HCT116 (cell line): ENCODE results near the gene OR10H2. TPM values are rescaled to one million over a fixed set of nuclear protein-coding genes. Genes with fewer than 3 reads are reported as not detected.

Experiments
- ATAC-seq: fragments of 200-7000 bp; cut with Tn5 transposase; 2 replicates; pipeline ENCODE4 v1.9.1; 2020; ENCODE audit warnings: mild to moderate bottlenecking, moderate library complexity
- BruUV-seq: library from RNA; stranded (reverse); fragments of 400-500 nt; replicated peaks from 2 replicates; lab custom pipeline; 2021; lab: Mats Ljungman, UMichigan
- CTCF ChIA-PET: fragments of 300-600 bp; sonication (Branson Sonifier 250); formaldehyde crosslinking; loops from one replicate; lab custom pipeline; 2021; ENCODE audit warnings: antibody characterized with exemption; lab: Charles Lee
- POLR2A ChIA-PET: fragments of 300-600, 350-600 bp; sonication (Branson Sonifier 250); formaldehyde crosslinking; loops from one replicate; lab custom pipeline; 2021; ENCODE audit warnings: antibody characterized with exemption; lab: Charles Lee
- RAD21 ChIA-PET, 2 experiments: fragments of 300-600 bp; sonication (Branson Sonifier 250); formaldehyde crosslinking; loops; one replicate each; lab custom pipeline; 2023; ENCODE audit warnings: low total read pairs in 2 of 2; ENCODE audit not compliant: uncharacterized antibody in 2 of 2, unreplicated experiment in 2 of 2, low non-redundant PET in 1 of 2; lab: Charles Lee
- DNase-seq: peaks from one replicate; pipeline ENCODE4 v3.0.0-alpha.2; 2010; ENCODE audit warnings: low read depth, low spot score
- H2AFZ ChIP-seq: fragments of 200-600 bp; shearing (Covaris generic), sonication (generic); 2 replicates; pipeline ENCODE4 v1.6.1; 2017; ENCODE audit warnings: low read depth, mixed run types, mixed read lengths, antibody characterized with exemption, low read length; ENCODE audit not compliant: poor library complexity, severe bottlenecking
- H3K27ac ChIP-seq: 2 replicates; pipeline ENCODE4 v1.5.1; 2012; ENCODE audit warnings: low read depth, low read length
- H3K27me3 ChIP-seq: fragments of 200-600 bp; sonication (generic); 2 replicates; pipeline ENCODE4 v1.6.1; 2016; ENCODE audit warnings: mixed run types, low read length, mixed read lengths; ENCODE audit not compliant: insufficient read depth
- H3K36me3 ChIP-seq, 2 experiments: fragments of 200-500 bp in 1 of 2; fragments of 200-600 bp in 1 of 2; sonication (Bioruptor generic) in 1 of 2; sonication (generic) in 1 of 2; 2 replicates each; pipeline versions ENCODE4 v1.5.1 to v1.6.1; 2014 to 2016; ENCODE audit warnings: low read length in 2 of 2, inconsistent platforms in 1 of 2, mixed read lengths in 1 of 2, mixed run types in 1 of 2; ENCODE audit not compliant: insufficient read depth in 2 of 2, control insufficient read depth in 1 of 2
- H3K4me1 ChIP-seq, 2 experiments: fragments of 200-600 bp in 1 of 2; sonication (generic) in 1 of 2; 2 replicates each; pipeline versions ENCODE4 v1.5.1 to v1.6.1; 2012 to 2017; ENCODE audit warnings: low read length in 2 of 2, inconsistent platforms in 1 of 2, mild to moderate bottlenecking in 1 of 2, mixed read lengths in 1 of 2, mixed run types in 1 of 2, moderate library complexity in 1 of 2; ENCODE audit not compliant: insufficient read depth in 2 of 2, control insufficient read depth in 1 of 2
- H3K4me2 ChIP-seq: fragments of 200-600 bp; sonication (generic); 2 replicates; pipeline ENCODE4 v1.6.1; 2017; ENCODE audit warnings: mixed run types, low read length, mixed read lengths
- H3K4me3 ChIP-seq, 2 experiments: fragments of 200-600 bp in 1 of 2; sonication (generic) in 1 of 2; replicated peaks in 1 of 2; 2 replicates each; pipeline ENCODE4 v1.5.1; 2011 to 2016; ENCODE audit warnings: low read length in 2 of 2, control low read depth in 1 of 2, low read depth in 1 of 2, mild to moderate bottlenecking in 1 of 2, mixed read lengths in 1 of 2, mixed run types in 1 of 2
- H3K79me2 ChIP-seq: fragments of 200-600 bp; sonication (generic); 2 replicates; pipeline ENCODE4 v1.6.1; 2017; ENCODE audit warnings: mild to moderate bottlenecking, mixed run types, low read length, moderate library complexity, mixed read lengths; ENCODE audit not compliant: insufficient read depth
- H3K9ac ChIP-seq: fragments of 200-600 bp; sonication (generic); 2 replicates; pipeline ENCODE4 v1.6.1; 2016; ENCODE audit warnings: low read length, mixed read lengths
- H3K9me2 ChIP-seq: fragments of 200-600 bp; sonication (generic), shearing (Covaris generic); 2 replicates; pipeline ENCODE4 v1.6.1; 2017; ENCODE audit warnings: mixed run types, mild to moderate bottlenecking, moderate library complexity; ENCODE audit not compliant: insufficient read depth
- H3K9me3 ChIP-seq, 2 experiments: fragments of 200-500 bp in 1 of 2; fragments of 200-600 bp in 1 of 2; sonication (Bioruptor generic) in 1 of 2; sonication (generic) in 1 of 2; 2 replicates each; pipeline ENCODE4 v1.6.1; 2014 to 2017; ENCODE audit warnings: low read length in 2 of 2, mixed read lengths in 2 of 2, inconsistent platforms in 1 of 2, low read depth in 1 of 2, mild to moderate bottlenecking in 1 of 2, mixed run types in 1 of 2, moderate library complexity in 1 of 2; ENCODE audit not compliant: control insufficient read depth in 1 of 2, insufficient read depth in 1 of 2
- H4K20me1 ChIP-seq: fragments of 200-600 bp; sonication (generic), shearing (Covaris generic); 2 replicates; pipeline ENCODE4 v1.6.1; 2017; ENCODE audit warnings: mixed run types, mild to moderate bottlenecking, moderate library complexity; ENCODE audit not compliant: insufficient read depth
- CBX3 ChIP-seq: IDR thresholded peaks from 2 replicates; pipeline ENCODE4 v1.6.1; 2012; ENCODE audit warnings: low read depth
- CEBPB ChIP-seq: IDR thresholded peaks from 2 replicates; pipeline ENCODE4 v1.6.1; 2012; ENCODE audit warnings: low read depth
- ELF1 ChIP-seq: IDR thresholded peaks from 2 replicates; pipeline ENCODE4 v1.6.1; 2012; ENCODE audit warnings: low read depth, borderline replicate concordance
- FOSL1 ChIP-seq: IDR thresholded peaks from 2 replicates; pipeline ENCODE4 v1.6.1; 2012; ENCODE audit warnings: low read depth
- JUND ChIP-seq: IDR thresholded peaks from 2 replicates; pipeline ENCODE4 v1.6.1; 2012
- REST ChIP-seq: IDR thresholded peaks from 2 replicates; pipeline ENCODE4 v1.6.1; 2012; ENCODE audit warnings: low read depth
- SRF ChIP-seq: IDR thresholded peaks from 2 replicates; pipeline ENCODE4 v1.6.1; 2012; ENCODE audit warnings: low read depth
- intact Hi-C: fragments of 100-400 bp; cut with micrococcal nuclease; formaldehyde crosslinking; loops from 2 replicates; pipeline ENCODE4 v1.10.0; 2022
- total RNA-seq: library from RNA; stranded (reverse); gene quantifications from one replicate; pipeline ENCODE4 v1.2.1, GENCODE V29; 2021; ENCODE audit not compliant: unreplicated experiment

Gene OR10H2
- total RNA-seq, 1 experiment from 2014 or later = not detected

GRCh38 chr19:15776264-15776663, 48.4 kb downstream of the OR10H2 start:
- Histone ChIP-seq H3K36me3 (no peaks in the 10 kb centered on the region), H4K20me1 (no peaks in the 10 kb centered on the region), H3K9me2 (no peaks in the 10 kb centered on the region), H3K9me3 (no peaks in the 10 kb centered on the region), H3K4me1 (peaks cover 9 to 14% of the 10 kb centered on the region in 2 experiments; a peak in 3 of 4 replicates), H3K4me3 (no peak overlapping the region), H2AFZ (no peak overlapping the region), H3K9ac (no peak overlapping the region), H3K27ac (no peak overlapping the region), H3K27me3 (peaks cover 23% of the 10 kb centered on the region; the same call in 1 of the 2 replicates), H3K4me2 (no peak overlapping the region), H3K79me2 (no peaks in the 10 kb centered on the region)
- no TSS peak for BruUV-seq
- POLR2A ChIA-PET = no interaction called here
- intact Hi-C loops = no loop called here
- TF ChIP-seq SRF (no peak), ELF1 (no peak), REST (no peak), CEBPB (no peak), JUND (no peak), CBX3 (no peak), FOSL1 (no peak)
- RAD21 ChIA-PET = no interaction called here
- CTCF ChIA-PET = no interaction called here
- DNase-seq (no peak), ATAC-seq (no peak)
